Stomach (tissue), 9 donors: Measurements from ENCODE around the gene CDK2AP2. TPM values are rescaled to one million over a fixed set of nuclear protein-coding genes. Genes with fewer than 3 reads are reported as not detected.
A peak's percentile ranks its signal among the peaks of the same experiment; 100 is the strongest.

Source experiments
- DNase-seq, 2 donors: peaks; one replicate each; pipeline versions ENCODE4 v3.0.0 to v3.0.0-alpha.2; 2013 to 2019
- H3K27ac ChIP-seq, 5 donors: fragments of 200-600 bp in 4 of 5; sonication (generic) in 4 of 5; one replicate each; pipeline ENCODE4 v1.5.1; 2013 to 2019; ENCODE audit warnings: mild to moderate bottlenecking in 1 of 5, moderate library complexity in 1 of 5
- H3K27me3 ChIP-seq, 3 donors: fragments of 200-600 bp; sonication (generic); one replicate each; pipeline ENCODE4 v1.5.1; 2017 to 2019; ENCODE audit warnings: mixed run types in 1 of 3
- H3K36me3 ChIP-seq, 4 donors: fragments of 200-600 bp; sonication (generic); 1 replicate in 3 of 4; 2 replicates in 1 of 4; pipeline ENCODE4 v1.5.1; 2016 to 2019
- H3K4me1 ChIP-seq, 4 donors: fragments of 200-600 bp; sonication (generic); one replicate each; pipeline ENCODE4 v1.5.1; 2016 to 2019
- H3K4me3 ChIP-seq, 4 donors: fragments of 200-600 bp; sonication (generic) in 3 of 4; one replicate each; pipeline ENCODE4 v1.5.1; 2016 to 2019; ENCODE audit warnings: mild to moderate bottlenecking in 1 of 4
- H3K9me3 ChIP-seq, 4 donors: fragments of 200-600 bp; sonication (generic); one replicate each; pipeline ENCODE4 v1.5.1; 2016 to 2019
- EP300 ChIP-seq: sonication (generic); formaldehyde crosslinking; IDR thresholded peaks from one replicate; pipeline ENCODE4 v1.6.1; 2017; ENCODE audit warnings: antibody characterized with exemption
- POLR2A ChIP-seq, 4 donors: fragments of 450-650 bp; IDR thresholded peaks; one replicate each; pipeline ENCODE4 v1.6.1; 2016; ENCODE audit warnings: antibody characterized with exemption in 4 of 4, control low read depth in 2 of 4, mild to moderate bottlenecking in 1 of 4, moderate library complexity in 1 of 4
- POLR2AphosphoS5 ChIP-seq, 3 donors: sonication (generic); formaldehyde crosslinking; IDR thresholded peaks; one replicate each; pipeline ENCODE4 v1.6.1; 2016; ENCODE audit warnings: antibody characterized with exemption in 3 of 3
- WGBS, 5 donors: extraction: QIAGEN DNeasy Blood & Tissue Kit in 3 of 5; methylation state at CpG; one replicate each; pipeline versions ENCODE4 v1.1.5 to v1.1.7; 2013 to 2018; 5-methylcytosine and 5-hydroxymethylcytosine counted together
- intact Hi-C: fragments of 100-400 bp; cut with DNase I; formaldehyde crosslinking; loops from one replicate; pipeline ENCODE4 v1.15.1; 2023; ENCODE audit warnings: low total_unique reads
- polyA plus RNA-seq, 3 donors: library from polyadenylated mRNA; stranded (reverse); fragments of 200-250 nt; gene quantifications; one replicate each; pipeline ENCODE4 v1.2.3, GENCODE V29; 2013
- total RNA-seq, 5 donors: library from RNA; depleted of rRNA; stranded (reverse); fragments of >200 nt; gene quantifications; one replicate each; pipeline versions ENCODE4 v1.1.0 to v1.2.3, GENCODE V29; 2014 to 2016
- TF ChIP-seq, protein P1 (sequence below), 7 experiments: fragments of 450-650 bp in 4 of 7; fragments of 200-600 bp in 3 of 7; sonication (generic) in 3 of 7; IDR thresholded peaks; one replicate each; pipeline ENCODE4 v1.5.1; 2016 to 2019; ENCODE audit warnings: antibody characterized with exemption in 7 of 7, control low read depth in 2 of 7, mild to moderate bottlenecking in 1 of 7
- donor health status: healthy with polysubstance abuse.
- donor health status: Bipolar disorder and iron deficiency.
- donor health status: healthy.

The CDK2AP2 gene
- total and polyA plus RNA-seq, 8 donors = 8.3 to 95.9 (median 62.3) TPM

DNA sequence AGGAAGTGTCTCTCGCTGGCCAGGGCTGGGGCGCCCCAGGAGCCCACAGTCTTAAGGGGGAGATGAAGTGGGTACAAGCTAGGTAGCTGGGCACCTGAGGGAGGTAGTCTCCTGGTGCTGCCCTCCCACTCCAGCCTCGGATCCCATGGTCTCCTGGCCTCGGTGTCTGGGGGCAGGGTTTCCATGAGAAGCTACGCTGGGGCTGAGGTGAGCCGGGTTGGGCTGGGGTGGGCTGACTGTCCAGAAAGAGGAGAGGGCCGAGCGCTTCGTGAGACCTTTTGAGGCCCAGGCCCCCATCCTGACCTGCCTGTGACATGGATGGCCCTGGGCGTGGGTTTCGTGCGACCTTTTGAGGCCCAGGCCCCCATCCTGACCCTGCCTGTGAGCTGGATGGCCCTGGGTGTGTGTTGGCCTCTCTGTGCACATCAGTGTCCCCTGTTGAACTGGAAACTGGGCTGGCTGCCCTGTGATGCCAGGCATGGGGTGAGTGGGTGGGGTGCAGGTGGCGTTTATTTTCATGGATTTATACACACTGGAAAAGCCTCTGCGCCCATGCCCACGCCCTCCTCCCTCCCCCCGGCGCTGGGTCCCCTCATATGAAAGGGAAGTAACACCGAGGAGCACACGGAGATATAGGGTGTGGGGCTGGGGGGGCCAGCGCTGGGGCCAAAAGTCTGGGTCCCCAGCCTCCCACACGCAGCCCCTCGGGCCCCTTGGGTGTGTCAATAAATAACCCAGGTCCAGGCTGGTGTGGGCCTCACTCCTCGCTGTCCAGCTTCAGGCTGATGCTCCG lies 16.5 kb downstream of the CDK2AP2 start:
- H3K4me3 ChIP-seq = no peak overlapping the region
- H3K27me3 ChIP-seq = no peaks in the 10 kb centered on the region
- no peak for TF ChIP-seq EP300
- TF ChIP-seq, protein P1, sequence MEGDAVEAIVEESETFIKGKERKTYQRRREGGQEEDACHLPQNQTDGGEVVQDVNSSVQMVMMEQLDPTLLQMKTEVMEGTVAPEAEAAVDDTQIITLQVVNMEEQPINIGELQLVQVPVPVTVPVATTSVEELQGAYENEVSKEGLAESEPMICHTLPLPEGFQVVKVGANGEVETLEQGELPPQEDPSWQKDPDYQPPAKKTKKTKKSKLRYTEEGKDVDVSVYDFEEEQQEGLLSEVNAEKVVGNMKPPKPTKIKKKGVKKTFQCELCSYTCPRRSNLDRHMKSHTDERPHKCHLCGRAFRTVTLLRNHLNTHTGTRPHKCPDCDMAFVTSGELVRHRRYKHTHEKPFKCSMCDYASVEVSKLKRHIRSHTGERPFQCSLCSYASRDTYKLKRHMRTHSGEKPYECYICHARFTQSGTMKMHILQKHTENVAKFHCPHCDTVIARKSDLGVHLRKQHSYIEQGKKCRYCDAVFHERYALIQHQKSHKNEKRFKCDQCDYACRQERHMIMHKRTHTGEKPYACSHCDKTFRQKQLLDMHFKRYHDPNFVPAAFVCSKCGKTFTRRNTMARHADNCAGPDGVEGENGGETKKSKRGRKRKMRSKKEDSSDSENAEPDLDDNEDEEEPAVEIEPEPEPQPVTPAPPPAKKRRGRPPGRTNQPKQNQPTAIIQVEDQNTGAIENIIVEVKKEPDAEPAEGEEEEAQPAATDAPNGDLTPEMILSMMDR (IDR thresholded peaks at IDR 0.05) = no peak
- no peak for TF ChIP-seq POLR2AphosphoS5 (IDR thresholded peaks at IDR 0.05)
- no peak for TF ChIP-seq POLR2A (IDR thresholded peaks at IDR 0.05)
- 73 to 83% (median 79%) methylated on average over 17 to 24 of the region's 24 CpGs for WGBS, 5 donors
- no peak overlapping the region for H3K27ac ChIP-seq
- DNase-seq = no peak
- H3K4me1 ChIP-seq = peaks cover 0 to 6% (median 2%) of the 10 kb centered on the region in 4 donors
- intact Hi-C loops = loop anchor here (10.0 kb wide), 1 partner anchor 97 kb away; the partner anchor contains the start of gene RAD9A
- peaks cover 43 to 98% (median 96%) of the 10 kb centered on the region in 4 donors for H3K36me3 ChIP-seq
- H3K9me3 ChIP-seq = no peaks in the 10 kb centered on the region

DNA sequence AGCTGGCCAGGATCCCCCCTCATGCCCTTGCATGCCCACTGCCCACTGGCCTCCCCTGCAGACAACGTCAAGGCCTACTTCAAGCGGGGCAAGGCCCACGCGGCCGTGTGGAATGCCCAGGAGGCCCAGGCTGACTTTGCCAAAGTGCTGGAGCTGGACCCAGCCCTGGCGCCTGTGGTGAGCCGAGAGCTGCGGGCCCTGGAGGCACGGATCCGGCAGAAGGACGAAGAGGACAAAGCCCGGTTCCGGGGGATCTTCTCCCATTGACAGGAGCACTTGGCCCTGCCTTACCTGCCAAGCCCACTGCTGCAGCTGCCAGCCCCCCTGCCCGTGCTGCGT lies 17.3 kb downstream of the CDK2AP2 start:
- Histone ChIP-seq H3K4me1 (peaks cover 0 to 14% (median 7%) of the 10 kb centered on the region in 4 donors), H3K4me3 (no peak overlapping the region), H3K27me3 (no peaks in the 10 kb centered on the region), H3K27ac (no peak overlapping the region), H3K36me3 (peaks cover 36 to 91% (median 88%) of the 10 kb centered on the region in 4 donors), H3K9me3 (no peaks in the 10 kb centered on the region)
- DNase-seq = peak in 1 of 2 donors; percentile 8
- 68 to 83% (median 77%) methylated on average over 14 to 15 of the region's 15 CpGs for WGBS, 5 donors
- TF ChIP-seq, protein P1 (IDR thresholded peaks at IDR 0.05) = no peak
- TF ChIP-seq POLR2AphosphoS5 (IDR thresholded peaks at IDR 0.05) (no peak), EP300 (no peak), POLR2A (IDR thresholded peaks at IDR 0.05) (no peak)
- intact Hi-C loops = loop anchor here (10.0 kb wide), 1 partner anchor 96 kb away; the partner anchor contains the start of gene RAD9A

- TF ChIP-seq POLR2A (IDR thresholded peaks at IDR 0.05) (no peak), EP300 (no peak), POLR2AphosphoS5 (IDR thresholded peaks at IDR 0.05) (no peak)
- TF ChIP-seq, protein P1 (IDR thresholded peaks at IDR 0.05) = no peak
- Histone ChIP-seq H3K4me3 (no peak overlapping the region), H3K27ac (no peak overlapping the region), H3K9me3 (no peaks in the 10 kb centered on the region), H3K36me3 (peaks cover 35 to 86% (median 82%) of the 10 kb centered on the region in 4 donors), H3K4me1 (peaks cover 0 to 18% (median 13%) of the 10 kb centered on the region in 4 donors), H3K27me3 (no peaks in the 10 kb centered on the region)
- no peak for DNase-seq
- intact Hi-C loops = loop anchor here (10.0 kb wide), 1 partner anchor 95 kb away; the partner anchor contains the start of gene RAD9A
- 85 to 90% (median 87%) methylated on average over 14 to 23 of the region's 23 CpGs for WGBS, 5 donors
Measured at GRCh38 chr11:67489885-67490726, 17.9 kb downstream of the CDK2AP2 start.

- H3K9me3 ChIP-seq = no peaks in the 10 kb centered on the region
- 71 to 86% (median 85%) methylated on average over 12 to 25 of the region's 25 CpGs for WGBS, 5 donors
- peaks cover 0 to 26% (median 21%) of the 10 kb centered on the region in 4 donors for H3K4me1 ChIP-seq
- TF ChIP-seq POLR2AphosphoS5 (IDR thresholded peaks at IDR 0.05) (no peak), POLR2A (IDR thresholded peaks at IDR 0.05) (no peak), EP300 (no peak)
- TF ChIP-seq, protein P1 (IDR thresholded peaks at IDR 0.05) = no peak
- intact Hi-C loops = no loop called here
- no peak for DNase-seq
- H3K27ac ChIP-seq = no peak overlapping the region
- H3K4me3 ChIP-seq = no peak overlapping the region
- H3K36me3 ChIP-seq = peaks cover 35 to 79% (median 74%) of the 10 kb centered on the region in 4 donors
- H3K27me3 ChIP-seq = no peaks in the 10 kb centered on the region
Measured at GRCh38 chr11:67489203-67489884, 18.6 kb downstream of the CDK2AP2 start.
